ENCODE results near the gene BCL2.
A peak's percentile ranks its signal among the peaks of the same experiment; 100 is the strongest.
"Not testable (repeated sequence)": the region's sequence is repeated elsewhere in the genome, so short reads cannot be mapped to it uniquely, and the experiment has no call there.

Gene BCL2

GRCh38 chr18:63199743-63200241 lies 119.8 kb downstream of the BCL2 start:
- peak in 1 of 2 donors; percentile 20 for DNase-seq (ENCODE audit: low read depth in 2 of 2)

DNA sequence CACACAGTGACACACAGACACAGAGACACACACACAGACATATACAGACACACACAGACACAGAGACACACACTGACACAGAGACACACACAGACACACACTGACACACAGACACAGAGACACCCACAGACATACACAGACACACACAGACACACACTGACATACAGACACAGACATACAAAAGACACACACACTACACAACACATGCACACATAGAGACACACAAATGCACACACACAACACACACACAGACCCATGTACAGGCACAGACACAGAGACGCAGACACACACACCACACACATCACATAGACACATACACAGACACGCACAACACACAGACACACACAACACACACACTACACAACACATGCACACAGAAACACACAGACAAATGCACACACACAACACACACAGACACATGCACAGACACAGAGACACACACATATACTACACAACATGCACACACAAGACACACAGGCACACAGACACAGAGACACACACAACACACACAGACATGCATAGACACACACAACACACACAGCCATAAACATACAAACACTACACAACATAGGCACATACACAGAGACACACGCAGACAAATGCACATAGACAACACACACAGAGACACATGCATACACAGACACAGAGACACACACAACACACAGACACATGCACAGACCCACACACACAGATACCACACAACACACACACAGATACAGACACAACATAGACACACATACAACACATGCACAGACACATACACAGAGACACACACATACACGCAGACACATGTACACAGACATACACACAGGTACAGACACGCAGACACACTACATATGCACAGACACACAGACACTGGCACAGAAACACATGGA lies 120.5 kb downstream of the BCL2 start:
- no peak for DNase-seq (ENCODE audit: low read depth in 2 of 2)

GRCh38 chr18:63198098-63198760 lies 121.3 kb downstream of the BCL2 start:
- DNase-seq (ENCODE audit: low read depth in 2 of 2), result no peak

DNA sequence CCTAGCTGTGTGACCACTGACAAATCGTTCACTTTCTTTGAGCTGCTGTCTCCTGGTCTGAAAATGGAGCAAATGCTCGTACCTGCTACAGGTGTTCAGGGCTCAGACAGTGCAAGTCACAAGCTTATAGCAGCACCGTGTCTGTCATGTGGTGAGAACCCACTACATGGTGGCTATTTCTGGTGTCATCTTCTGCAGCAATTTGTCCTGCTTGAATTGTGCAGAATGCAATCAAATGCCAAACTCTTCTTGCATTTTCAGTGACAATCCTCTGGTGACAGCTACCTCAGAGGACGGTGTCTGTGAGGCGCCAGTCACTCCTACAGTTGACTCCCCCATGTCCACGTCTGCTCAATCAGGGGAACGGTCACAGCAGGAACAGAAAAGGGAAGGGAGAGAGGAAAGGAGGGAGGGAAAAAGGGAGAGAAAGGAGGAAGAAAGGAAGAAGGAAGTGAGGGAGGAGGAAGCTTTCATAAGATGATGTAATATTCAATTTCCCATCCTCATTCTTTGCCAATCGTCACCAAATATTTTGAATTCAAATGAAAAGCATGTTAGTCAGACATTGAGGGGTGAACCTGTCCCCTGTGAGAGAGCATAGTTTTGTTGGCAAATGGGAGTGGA lies 122.2 kb downstream of the BCL2 start:
- DNase-seq (ENCODE audit: low read depth in 2 of 2), result no peak

DNA sequence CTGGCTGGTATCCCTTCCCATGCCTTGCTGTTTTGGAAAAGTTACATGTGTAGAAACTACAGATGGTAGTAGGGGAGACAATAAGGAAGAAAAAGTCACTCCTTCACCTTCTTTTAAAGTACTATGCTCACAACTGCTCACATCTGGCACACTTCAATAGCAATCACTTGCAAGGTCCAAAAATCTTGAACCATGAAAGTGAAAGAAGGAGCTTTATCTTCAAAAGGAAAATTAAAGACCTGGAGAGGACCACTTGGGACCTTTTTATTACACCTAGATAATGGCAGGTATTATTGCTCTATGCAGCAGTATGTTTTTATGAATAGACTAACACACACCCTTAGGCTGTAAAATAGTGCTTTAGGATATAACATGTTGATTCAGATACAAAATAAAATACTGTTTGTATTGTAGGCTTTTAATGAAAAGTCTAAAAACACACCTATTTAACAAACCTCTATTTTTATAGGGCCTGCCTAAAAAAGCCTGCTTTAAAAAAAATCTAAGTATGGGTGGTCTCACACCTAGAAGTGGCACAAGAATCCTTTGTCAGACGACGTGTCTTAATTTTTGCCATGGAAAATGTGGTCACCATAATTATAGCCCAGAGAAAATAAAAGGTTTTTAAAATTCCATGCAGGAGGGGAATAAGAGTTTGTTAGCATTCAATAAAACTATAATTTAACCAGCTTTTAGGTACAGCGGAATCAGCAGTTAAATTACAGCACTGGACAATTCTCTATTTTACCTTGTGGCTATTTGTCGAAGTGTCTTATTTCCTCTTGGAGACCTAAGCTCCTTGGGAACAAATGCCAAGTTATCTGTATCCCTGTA lies 124.0 kb downstream of the BCL2 start:
- DNase-seq (ENCODE audit: low read depth in 2 of 2), result no peak

GRCh38 chr18:63192885-63193349 lies 126.7 kb downstream of the BCL2 start:
- DNase-seq (ENCODE audit: low read depth in 2 of 2), result no peak

- no peak for DNase-seq (ENCODE audit: low read depth in 2 of 2)
Measured at GRCh38 chr18:63192126-63192884, 127.3 kb downstream of the BCL2 start.

DNA sequence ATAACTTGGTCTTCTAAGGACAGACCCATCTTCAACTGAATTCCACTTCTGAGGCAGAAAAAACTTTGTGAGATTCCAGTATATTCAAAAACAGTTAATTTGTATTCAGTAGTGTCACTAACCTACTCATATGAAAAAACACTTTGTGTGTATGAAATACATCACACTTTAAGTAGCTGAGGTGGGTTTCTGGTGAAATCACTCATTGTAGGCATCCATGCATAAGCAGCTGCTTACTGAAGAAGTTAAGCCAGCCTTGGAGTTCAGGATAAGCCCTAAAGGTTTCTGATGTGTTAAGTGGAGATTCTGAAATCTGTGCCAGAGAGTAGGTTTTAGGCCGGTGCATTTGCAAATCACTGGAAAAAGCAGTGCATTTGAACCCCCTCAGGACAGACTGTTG lies 128.2 kb downstream of the BCL2 start:
- DNase-seq (ENCODE audit: low read depth in 2 of 2), result no peak

DNA sequence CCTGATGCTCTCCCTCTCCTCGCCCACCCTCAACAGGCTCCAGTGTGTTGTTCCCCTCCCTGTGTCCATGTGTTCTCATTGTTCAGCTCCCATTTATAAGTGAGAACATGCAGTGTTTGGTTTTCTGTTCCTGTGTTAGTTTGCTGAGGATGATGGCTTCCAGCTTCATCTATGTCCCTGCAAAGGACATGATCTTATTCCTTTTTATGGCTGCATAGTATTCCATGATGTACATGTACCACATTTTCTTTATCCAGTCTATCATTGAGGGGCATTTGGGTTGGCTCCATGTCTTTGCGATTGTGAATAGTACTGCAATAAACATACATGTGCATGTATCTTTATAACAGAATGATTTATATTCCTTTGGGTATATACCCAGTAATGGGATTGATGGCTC lies 128.7 kb downstream of the BCL2 start:
- DNase-seq (ENCODE audit: low read depth in 2 of 2), result not testable (repeated sequence)

GRCh38 chr18:63189817-63190216 lies 129.8 kb downstream of the BCL2 start:
- DNase-seq (ENCODE audit: low read depth in 2 of 2), result no peak

- DNase-seq (ENCODE audit: low read depth in 2 of 2), result no peak
Measured at GRCh38 chr18:63189041-63189440, 130.5 kb downstream of the BCL2 start.

GRCh38 chr18:63187791-63188460 lies 131.6 kb downstream of the BCL2 start:
- no peak for DNase-seq (ENCODE audit: low read depth in 2 of 2)

DNA sequence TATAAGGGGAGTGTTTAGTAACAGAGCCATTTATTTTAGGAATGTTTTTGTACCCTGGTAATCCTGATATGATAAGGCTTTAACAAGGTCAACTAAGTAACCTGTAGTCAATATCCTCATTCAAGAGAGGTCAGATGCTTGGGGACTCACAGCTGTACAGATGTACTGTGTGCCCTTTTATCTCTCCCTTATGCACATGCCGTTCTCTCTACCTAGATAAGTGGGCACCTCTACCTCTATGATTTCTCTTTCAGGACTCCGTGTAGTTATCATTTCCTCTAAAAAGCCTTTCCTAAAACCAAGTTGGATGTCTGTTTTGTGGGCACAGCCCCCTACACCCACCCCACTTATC lies 132.4 kb downstream of the BCL2 start:
- no peak for DNase-seq (ENCODE audit: low read depth in 2 of 2)

GRCh38 chr18:63186520-63187222 lies 132.9 kb downstream of the BCL2 start:
- no peak for DNase-seq (ENCODE audit: low read depth in 2 of 2)

- no peak for DNase-seq (ENCODE audit: low read depth in 2 of 2)
Measured at GRCh38 chr18:63185984-63186383, 133.6 kb downstream of the BCL2 start.

GRCh38 chr18:63183952-63184770 lies 135.4 kb downstream of the BCL2 start:
- no peak for DNase-seq (ENCODE audit: low read depth in 2 of 2)

GRCh38 chr18:63183378-63183777 lies 136.2 kb downstream of the BCL2 start:
- no peak for DNase-seq (ENCODE audit: low read depth in 2 of 2)

GRCh38 chr18:63182861-63183260 lies 136.7 kb downstream of the BCL2 start:
- no peak for DNase-seq (ENCODE audit: low read depth in 2 of 2)

DNA sequence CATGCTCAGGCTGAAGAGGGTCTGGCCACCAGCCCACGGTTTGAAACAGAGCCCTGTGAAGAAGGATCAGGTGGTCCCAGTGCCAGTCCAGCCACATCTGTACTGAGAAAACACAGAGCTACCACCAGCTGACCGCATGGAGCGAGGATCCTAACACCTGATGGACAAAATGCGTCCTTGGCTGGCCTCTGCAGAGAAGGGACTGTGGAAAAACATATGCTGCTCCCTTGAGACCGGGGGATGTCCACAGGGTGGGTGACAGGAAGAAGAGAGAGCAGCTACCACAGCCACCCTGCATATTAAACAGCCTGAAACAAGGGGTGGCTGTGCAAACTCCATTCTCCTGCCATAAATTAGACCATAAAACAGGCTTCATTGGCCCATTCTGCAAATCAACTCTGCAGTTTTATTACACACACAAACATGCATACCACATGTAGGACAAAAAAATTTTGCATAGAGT lies 137.2 kb downstream of the BCL2 start:
- DNase-seq (ENCODE audit: low read depth in 2 of 2), result no peak
